ENCODE measurements around the gene PPM1N.

DNA sequence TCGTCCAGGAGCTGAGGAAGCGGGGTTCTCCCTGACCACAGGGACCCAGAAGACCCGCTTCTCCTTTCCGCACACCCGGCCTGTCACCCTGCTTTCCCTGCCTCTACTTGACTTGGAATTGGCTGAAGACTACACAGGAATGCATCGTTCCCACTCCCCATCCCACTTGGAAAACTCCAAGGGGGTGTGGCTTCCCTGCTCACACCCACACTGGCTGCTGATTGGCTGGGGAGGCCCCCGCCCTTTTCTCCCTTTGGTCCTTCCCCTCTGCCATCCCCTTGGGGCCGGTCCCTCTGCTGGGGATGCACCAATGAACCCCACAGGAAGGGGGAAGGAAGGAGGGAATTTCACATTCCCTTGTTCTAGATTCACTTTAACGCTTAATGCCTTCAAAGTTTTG lies 27.9 kb downstream of the PPM1N start:
- TF ChIP-seq POLR2A (IDR thresholded peaks at IDR 0.05; ENCODE audit: low read length) (no peak), GATA1 (IDR thresholded peaks at IDR 0.05; ENCODE audit: low read depth, low read length) (no peak)

All from erythroblast (primary cell).